Mesenchymal stem cell (in vitro differentiated cells and primary cell): ENCODE measurements around the gene WDR93.
A peak's percentile ranks its signal among the peaks of the same experiment; 100 is the strongest.

Source experiments
- DNase-seq: peaks from one replicate; pipeline ENCODE4 v3.0.0-alpha.2; 2013
- H2AFZ ChIP-seq: one replicate; pipeline ENCODE4 v1.6.1; 2013; ENCODE audit warnings: low read depth, mild to moderate bottlenecking, control low read depth, inconsistent platforms, low read length, moderate library complexity
- H2AK5ac ChIP-seq: 2 replicates; pipeline ENCODE4 v1.6.1; 2013; ENCODE audit warnings: low read length, moderate library complexity, mild to moderate bottlenecking, inconsistent platforms; ENCODE audit not compliant: severe bottlenecking
- H2BK120ac ChIP-seq: one replicate; pipeline ENCODE4 v1.6.1; 2013; ENCODE audit warnings: low read depth, mild to moderate bottlenecking, inconsistent platforms, low read length, moderate library complexity
- H2BK12ac ChIP-seq, 2 experiments: one replicate each; pipeline ENCODE4 v1.6.1; 2013; ENCODE audit warnings: inconsistent platforms in 2 of 2, low read length in 2 of 2, mild to moderate bottlenecking in 2 of 2, moderate library complexity in 2 of 2, control low read depth in 1 of 2
- H2BK15ac ChIP-seq: one replicate; pipeline ENCODE4 v1.6.1; 2013; ENCODE audit warnings: mild to moderate bottlenecking, low read depth, inconsistent platforms; ENCODE audit not compliant: poor library complexity, severe bottlenecking
- H2BK5ac ChIP-seq: 2 replicates; pipeline ENCODE4 v1.6.1; 2013; ENCODE audit warnings: low read depth, mild to moderate bottlenecking, low read length, control low read depth, inconsistent platforms; ENCODE audit not compliant: poor library complexity, severe bottlenecking
- H3K14ac ChIP-seq, 2 experiments: one replicate each; pipeline ENCODE4 v1.6.1; 2013; ENCODE audit warnings: inconsistent platforms in 2 of 2, low read length in 2 of 2, control low read depth in 1 of 2, mild to moderate bottlenecking in 1 of 2, moderate library complexity in 1 of 2
- H3K18ac ChIP-seq, 2 experiments: one replicate each; pipeline ENCODE4 v1.6.1; 2013; ENCODE audit warnings: inconsistent platforms in 2 of 2, low read length in 2 of 2, control low read depth in 1 of 2, low read depth in 1 of 2, mild to moderate bottlenecking in 1 of 2
- H3K23ac ChIP-seq, 2 experiments: one replicate each; pipeline ENCODE4 v1.6.1; 2013; ENCODE audit warnings: inconsistent platforms in 2 of 2, low read length in 2 of 2, mild to moderate bottlenecking in 2 of 2, moderate library complexity in 2 of 2, control low read depth in 1 of 2
- H3K27ac ChIP-seq: 2 replicates; pipeline ENCODE4 v1.5.1; 2013; ENCODE audit warnings: mild to moderate bottlenecking, moderate library complexity, low read length, control low read depth, inconsistent platforms; ENCODE audit not compliant: poor library complexity, severe bottlenecking
- H3K27me3 ChIP-seq, 2 experiments: 2 replicates each; pipeline versions ENCODE4 v1.6.1 to v1.7.0; 2013; ENCODE audit warnings: low read length in 2 of 2, mild to moderate bottlenecking in 2 of 2, moderate library complexity in 2 of 2, control low read depth in 1 of 2, inconsistent platforms in 1 of 2; ENCODE audit not compliant: control insufficient read depth in 1 of 2, insufficient read depth in 1 of 2
- H3K36me3 ChIP-seq, 2 experiments: 2 replicates each; pipeline versions ENCODE4 v1.6.1 to v1.7.0; 2013; ENCODE audit warnings: low read length in 2 of 2, control low read depth in 1 of 2, inconsistent platforms in 1 of 2, low read depth in 1 of 2, mild to moderate bottlenecking in 1 of 2; ENCODE audit not compliant: insufficient read depth in 2 of 2, control insufficient read depth in 1 of 2
- H3K4ac ChIP-seq, 2 experiments: one replicate each; pipeline ENCODE4 v1.6.1; 2013; ENCODE audit warnings: inconsistent platforms in 2 of 2, low read length in 2 of 2, mild to moderate bottlenecking in 2 of 2, moderate library complexity in 2 of 2, control low read depth in 1 of 2, low read depth in 1 of 2
- H3K4me1 ChIP-seq: 2 replicates; pipeline ENCODE4 v1.6.1; 2013; ENCODE audit warnings: low read depth, low read length, control low read depth; ENCODE audit not compliant: control insufficient read depth, insufficient read depth
- H3K4me2 ChIP-seq: 2 replicates; pipeline ENCODE4 v1.6.1; 2013; ENCODE audit warnings: low read length, mild to moderate bottlenecking, inconsistent platforms; ENCODE audit not compliant: poor library complexity, severe bottlenecking
- H3K4me3 ChIP-seq, 2 experiments: 2 replicates each; pipeline versions ENCODE4 v1.5.1 to v1.7.0; 2013; ENCODE audit warnings: low read length in 2 of 2, mild to moderate bottlenecking in 2 of 2, control low read depth in 1 of 2, low read depth in 1 of 2; ENCODE audit not compliant: insufficient read depth in 1 of 2
- H3K79me1 ChIP-seq: replicated peaks from 2 replicates; pipeline ENCODE4 v1.6.1; 2013; ENCODE audit warnings: mild to moderate bottlenecking, control low read depth, low read length, inconsistent platforms; ENCODE audit not compliant: poor library complexity, severe bottlenecking
- H3K9ac ChIP-seq: 2 replicates; pipeline ENCODE4 v1.7.0; 2013; ENCODE audit warnings: mild to moderate bottlenecking, low read length, moderate library complexity
- H3K9me3 ChIP-seq: 2 replicates; pipeline ENCODE4 v1.7.0; 2013; ENCODE audit warnings: mild to moderate bottlenecking, low read length; ENCODE audit not compliant: control insufficient read depth
- H4K8ac ChIP-seq: one replicate; pipeline ENCODE4 v1.6.1; 2013; ENCODE audit warnings: inconsistent platforms, mild to moderate bottlenecking, low read length, moderate library complexity
- H4K91ac ChIP-seq: one replicate; pipeline ENCODE4 v1.6.1; 2013; ENCODE audit warnings: mild to moderate bottlenecking, low read length, inconsistent platforms
- WGBS: methylation state at CpG from one replicate; pipeline ENCODE4 v1.1.7; 2013; ENCODE audit warnings: mixed read lengths; 5-methylcytosine and 5-hydroxymethylcytosine counted together

The WDR93 gene

GRCh38 chr15:89673165-89673512 is 17.5 kb upstream of the WDR93 start:
- Histone ChIP-seq H2BK12ac (no peak overlapping the region), H2AFZ (no peak overlapping the region), H3K4me2 (no peak overlapping the region), H3K36me3 (no peaks in the 10 kb centered on the region), H2AK5ac (no peak overlapping the region), H3K9me3 (no peaks in the 10 kb centered on the region), H3K79me1 (no peaks in the 10 kb centered on the region), H3K4me1 (no peaks in the 10 kb centered on the region), H2BK15ac (no peak overlapping the region), H4K91ac (no peak overlapping the region), H3K27me3 (no peaks in the 10 kb centered on the region), H2BK5ac (no peak overlapping the region), H3K14ac (peak overlapping the region in 1 of 2 experiments; percentile 45), H3K18ac (no peak overlapping the region), H3K9ac (no peak overlapping the region), H2BK120ac (no peak overlapping the region), H3K23ac (no peak overlapping the region), H3K4me3 (no peak overlapping the region), H4K8ac (no peak overlapping the region), H3K4ac (no peak overlapping the region), H3K27ac (no peak overlapping the region)
- DNase-seq: peak; percentile 42
- 31% methylated on average over 12 of the region's 12 CpGs for WGBS

- Histone ChIP-seq H4K91ac (no peak overlapping the region), H3K79me1 (no peaks in the 10 kb centered on the region), H2BK15ac (no peak overlapping the region), H3K14ac (no peak overlapping the region), H3K9me3 (no peaks in the 10 kb centered on the region), H3K9ac (no peak overlapping the region), H3K4ac (no peak overlapping the region), H2AK5ac (no peak overlapping the region), H3K27ac (no peak overlapping the region), H3K18ac (no peak overlapping the region), H3K27me3 (peaks cover 0 to 5% of the 10 kb centered on the region in 2 experiments), H4K8ac (no peak overlapping the region), H2AFZ (no peak overlapping the region), H2BK12ac (no peak overlapping the region), H3K23ac (no peak overlapping the region), H2BK5ac (no peak overlapping the region), H3K4me1 (no peaks in the 10 kb centered on the region), H3K36me3 (no peaks in the 10 kb centered on the region), H3K4me3 (no peak overlapping the region), H3K4me2 (no peak overlapping the region), H2BK120ac (no peak overlapping the region)
- WGBS: 90% methylated on average over 3 of the region's 4 CpGs
- no peak for DNase-seq
Observed at GRCh38 chr15:89674526-89674925, 16.1 kb upstream of the WDR93 start.

GRCh38 chr15:89675606-89676005 is 15.0 kb upstream of the WDR93 start:
- no peaks in the 10 kb centered on the region for H3K4me1 ChIP-seq
- no peak for DNase-seq
- H2BK15ac ChIP-seq: no peak overlapping the region
- no peaks in the 10 kb centered on the region for H3K79me1 ChIP-seq
- H4K91ac ChIP-seq: no peak overlapping the region
- H3K4me2 ChIP-seq: no peak overlapping the region
- H3K27me3 ChIP-seq: peaks cover 0 to 5% of the 10 kb centered on the region in 2 experiments
- no peak overlapping the region for H2AFZ ChIP-seq
- no peak overlapping the region for H3K4me3 ChIP-seq
- no peak overlapping the region for H3K9ac ChIP-seq
- H3K9me3 ChIP-seq: no peaks in the 10 kb centered on the region
- no peak overlapping the region for H3K4ac ChIP-seq
- no peak overlapping the region for H3K18ac ChIP-seq
- no peak overlapping the region for H3K14ac ChIP-seq
- 47% methylated on average over 1 of the region's 6 CpGs for WGBS
- H3K36me3 ChIP-seq: no peaks in the 10 kb centered on the region
- H3K27ac ChIP-seq: no peak overlapping the region
- no peak overlapping the region for H2BK5ac ChIP-seq
- no peak overlapping the region for H2AK5ac ChIP-seq
- no peak overlapping the region for H2BK120ac ChIP-seq
- no peak overlapping the region for H3K23ac ChIP-seq
- H2BK12ac ChIP-seq: no peak overlapping the region
- H4K8ac ChIP-seq: no peak overlapping the region

- WGBS: 80% methylated on average over 1 of the region's 1 CpG
Observed at GRCh38 chr15:89677381-89677780, 13.2 kb upstream of the WDR93 start.

More at GRCh38 chr15:89677381-89677780, 13.2 kb upstream of the WDR93 start:
- Histone ChIP-seq H3K23ac (no peak overlapping the region), H3K4ac (no peak overlapping the region), H2BK15ac (no peak overlapping the region), H3K27me3 (peaks cover 0 to 5% of the 10 kb centered on the region in 2 experiments), H3K36me3 (no peaks in the 10 kb centered on the region), H3K27ac (no peak overlapping the region), H2AK5ac (no peak overlapping the region), H4K8ac (no peak overlapping the region), H2BK120ac (no peak overlapping the region), H2BK5ac (no peak overlapping the region), H3K14ac (no peak overlapping the region), H3K9ac (no peak overlapping the region), H2BK12ac (no peak overlapping the region), H2AFZ (no peak overlapping the region), H3K4me1 (no peaks in the 10 kb centered on the region), H3K18ac (no peak overlapping the region), H3K79me1 (no peaks in the 10 kb centered on the region), H3K9me3 (no peaks in the 10 kb centered on the region), H3K4me3 (no peak overlapping the region), H3K4me2 (no peak overlapping the region), H4K91ac (no peak overlapping the region)
- DNase-seq: no peak
